Measurements from ENCODE around the gene CD1C.
"Not testable (repeated sequence)": the region's sequence is repeated elsewhere in the genome, so short reads cannot be mapped to it uniquely, and the experiment has no call there.

The CD1C gene

DNA sequence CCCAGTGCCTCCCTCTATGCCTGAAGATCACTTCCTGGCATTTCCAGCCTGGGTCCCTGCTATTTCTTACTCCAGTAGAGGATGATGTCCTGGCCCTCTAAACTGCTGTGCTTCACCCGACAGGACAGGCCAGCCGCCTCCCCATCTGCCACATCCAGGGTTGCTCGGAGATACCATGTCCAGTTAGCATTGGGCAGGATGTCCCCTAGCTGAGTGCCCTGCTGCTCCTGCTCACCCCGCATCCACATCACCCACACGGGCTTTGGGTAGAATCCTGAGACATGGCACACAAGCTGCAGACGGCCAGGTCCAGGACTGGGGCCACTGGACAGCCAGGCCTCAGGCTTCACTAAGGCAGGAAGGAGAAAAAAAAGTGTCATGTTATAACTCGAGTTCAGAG lies 39.6 kb downstream of the CD1C start:
- DNase-seq, result no peak

DNA sequence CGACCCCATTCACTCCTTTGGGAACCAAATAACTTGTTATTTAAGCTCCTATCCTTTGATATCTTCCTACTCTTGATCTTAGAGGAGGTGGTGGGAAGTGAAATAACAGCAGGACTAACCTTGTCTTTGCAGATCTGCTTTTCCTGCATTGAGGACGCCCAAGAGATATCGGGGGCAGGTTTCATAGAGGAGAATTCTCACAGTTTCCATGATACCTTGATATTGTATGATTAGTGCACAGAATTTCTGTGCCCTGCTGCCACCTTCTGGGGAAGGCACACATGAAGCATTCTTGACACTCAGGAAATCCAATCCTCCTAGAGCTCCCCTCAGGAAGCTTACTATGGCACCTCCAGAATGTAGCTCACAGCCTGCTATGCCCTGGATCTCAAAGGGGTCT lies 40.0 kb downstream of the CD1C start:
- peak; percentile 37 for DNase-seq

DNA sequence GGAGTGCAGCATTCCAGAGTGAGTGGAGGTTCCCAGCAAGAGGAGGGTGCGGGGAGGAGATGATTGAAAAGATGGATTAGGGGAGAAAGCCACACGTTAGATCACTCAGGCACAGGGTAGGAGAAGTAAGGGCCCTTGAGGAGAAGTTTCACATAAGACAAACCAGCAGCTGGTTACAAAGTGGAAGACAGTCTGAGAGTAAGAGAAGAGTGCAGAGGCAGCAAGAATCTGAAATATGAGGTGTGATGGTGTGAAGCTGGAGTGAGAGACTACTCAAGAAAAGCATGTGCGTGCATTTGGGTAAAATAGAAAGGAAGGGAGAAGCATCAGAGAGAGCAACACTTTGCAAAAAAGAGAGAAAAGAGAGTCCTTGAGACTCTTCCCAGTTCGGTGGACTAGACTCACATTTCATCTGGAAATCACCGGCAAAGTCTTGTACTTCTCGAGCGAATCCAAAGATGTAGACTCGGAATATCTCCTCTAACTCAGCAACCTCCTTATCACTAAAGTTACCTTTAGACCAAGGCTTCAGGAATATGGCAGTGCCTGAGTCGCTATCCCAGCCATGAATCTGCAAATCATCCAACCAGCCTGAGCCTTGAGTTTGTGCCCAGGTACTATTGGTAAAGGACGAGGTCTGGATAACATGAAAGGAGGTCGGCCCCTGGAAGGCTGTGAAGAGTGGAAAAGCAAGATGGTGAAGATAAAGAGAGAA lies 40.8 kb downstream of the CD1C start:
- DNase-seq, result no peak

DNA sequence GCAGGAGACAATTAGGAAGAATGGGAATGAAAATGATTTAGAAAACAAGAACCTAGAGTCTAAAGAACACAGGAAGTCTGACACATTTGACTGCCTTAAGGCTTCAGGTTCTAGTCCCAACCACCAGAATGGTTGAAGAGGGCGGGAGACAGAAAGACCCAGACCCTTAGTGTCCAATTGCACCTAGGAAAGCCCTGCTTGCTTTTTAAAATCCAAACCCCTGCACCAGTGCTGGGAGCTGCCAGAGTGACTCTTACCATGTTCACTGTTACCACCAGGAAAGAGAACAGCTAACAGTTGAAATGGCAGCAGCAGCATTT lies 41.3 kb downstream of the CD1C start:
- no peak for DNase-seq

DNA sequence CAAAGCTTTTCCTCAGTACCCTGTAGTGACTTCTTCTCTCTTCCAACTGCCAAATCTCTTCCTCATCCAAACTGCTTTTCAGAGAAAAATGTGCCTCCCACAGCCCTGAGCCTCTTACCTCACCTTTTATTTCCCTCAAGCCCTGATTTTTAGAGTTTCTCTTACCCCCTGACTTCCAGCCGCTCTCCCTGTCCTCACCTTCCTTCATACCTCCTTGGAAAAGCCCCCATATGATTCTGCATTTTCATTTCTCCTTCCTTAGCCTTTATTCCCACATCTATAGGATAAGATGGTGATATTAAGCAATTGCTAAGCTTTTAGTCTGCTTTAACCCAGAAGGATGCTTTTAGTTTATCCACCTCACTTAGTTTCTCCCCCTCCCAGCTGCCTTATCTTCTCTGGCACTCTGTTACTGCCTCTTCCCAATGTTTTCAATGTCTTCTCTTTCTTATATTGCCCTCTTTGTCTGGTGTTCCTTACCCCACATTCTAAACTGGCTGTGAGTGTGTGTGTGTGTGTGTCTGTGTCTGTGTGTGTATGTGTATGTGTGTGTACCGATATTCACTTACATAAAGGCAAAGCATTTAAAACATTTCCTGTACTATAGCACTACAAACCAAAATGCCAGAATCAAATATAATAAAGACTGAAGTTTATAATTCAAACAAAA lies 41.9 kb downstream of the CD1C start, which contains the start of gene CD1B:
CD1B (minus strand) TSS at position 51 of the 670 bp plus-strand sequence. CDS start 108 bp downstream, outside the sequence.
- no peak for DNase-seq

DNA sequence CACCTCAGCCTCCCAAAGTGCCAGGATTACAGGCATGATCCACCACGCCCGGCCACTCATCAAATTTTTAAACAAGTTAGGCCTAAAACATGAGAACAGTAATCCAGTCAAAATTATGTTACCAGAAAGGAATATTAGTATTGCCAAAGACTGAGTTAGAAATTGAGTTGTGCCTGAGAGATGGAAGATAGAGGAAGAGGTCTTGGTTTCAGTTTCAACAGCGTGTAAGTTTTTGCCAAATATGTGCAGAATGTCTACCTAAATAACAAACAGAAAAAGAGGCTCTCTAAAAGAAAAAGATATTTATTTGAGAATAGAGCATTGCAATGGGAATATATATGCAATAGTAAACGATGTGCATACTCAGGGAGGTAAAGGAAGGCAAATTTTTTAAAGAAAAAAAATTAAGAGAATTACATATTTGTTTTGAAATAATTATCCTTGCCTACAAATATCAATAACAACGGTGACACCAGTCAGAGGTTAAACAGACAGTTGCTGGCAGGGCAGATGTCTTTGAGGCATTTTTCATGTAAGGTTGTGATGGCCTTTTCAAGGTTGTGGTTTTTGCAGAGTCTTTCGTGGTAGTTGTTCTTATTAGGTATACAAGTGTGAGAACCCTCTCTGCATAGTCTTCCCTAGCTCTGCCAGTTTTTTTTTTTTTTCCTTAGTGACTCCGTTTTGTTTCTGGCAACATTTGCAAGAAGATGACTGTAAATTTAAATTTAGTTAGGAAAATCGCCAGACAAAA lies 43.9 kb downstream of the CD1C start:
- no peak for DNase-seq

DNA sequence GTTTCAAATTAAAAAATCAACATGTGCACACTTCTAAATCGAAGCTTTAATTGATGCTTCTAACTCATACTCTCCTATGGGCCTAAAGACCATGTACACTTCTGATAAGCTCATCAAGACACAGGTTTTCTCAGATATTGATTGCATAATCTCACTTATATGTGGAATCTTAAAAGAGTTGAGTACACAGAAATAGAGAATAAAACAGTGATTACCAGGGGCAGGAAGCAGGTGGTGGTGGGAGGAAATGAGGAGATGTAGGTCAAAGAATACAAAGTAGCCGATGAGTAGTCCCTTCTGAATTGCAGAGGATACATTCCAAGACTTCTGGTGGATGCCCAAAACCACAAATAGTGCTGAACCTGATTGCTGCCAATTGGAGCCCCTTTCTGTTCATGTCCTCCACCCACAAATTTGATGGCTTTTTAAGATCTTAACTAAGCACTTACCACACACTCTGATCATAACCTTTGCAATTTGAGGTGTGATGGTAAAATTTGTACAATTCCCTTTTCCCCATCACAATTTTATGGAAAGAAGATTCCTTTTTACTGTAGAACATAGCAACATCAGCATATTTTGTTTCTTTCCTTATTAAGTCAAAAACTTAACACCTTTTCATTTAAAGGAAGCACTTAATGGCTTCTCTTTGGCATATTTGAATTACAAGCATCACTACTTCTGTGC lies 44.9 kb downstream of the CD1C start:
- DNase-seq, result no peak

DNA sequence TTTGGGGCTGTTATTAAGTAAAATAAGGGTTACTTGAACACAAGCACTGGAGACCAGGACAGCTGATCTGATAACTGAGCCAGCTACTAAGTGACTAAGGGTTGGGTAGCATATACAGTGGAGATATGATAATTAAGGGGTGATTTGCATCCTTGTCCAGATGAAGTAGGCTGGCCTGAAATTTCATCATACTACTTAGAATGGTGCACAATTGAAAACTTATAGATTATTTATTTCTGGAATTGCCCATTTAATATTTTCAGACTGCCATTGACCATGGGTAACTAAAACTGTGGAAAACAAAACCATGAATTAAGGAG lies 45.5 kb downstream of the CD1C start:
- DNase-seq, result no peak

DNA sequence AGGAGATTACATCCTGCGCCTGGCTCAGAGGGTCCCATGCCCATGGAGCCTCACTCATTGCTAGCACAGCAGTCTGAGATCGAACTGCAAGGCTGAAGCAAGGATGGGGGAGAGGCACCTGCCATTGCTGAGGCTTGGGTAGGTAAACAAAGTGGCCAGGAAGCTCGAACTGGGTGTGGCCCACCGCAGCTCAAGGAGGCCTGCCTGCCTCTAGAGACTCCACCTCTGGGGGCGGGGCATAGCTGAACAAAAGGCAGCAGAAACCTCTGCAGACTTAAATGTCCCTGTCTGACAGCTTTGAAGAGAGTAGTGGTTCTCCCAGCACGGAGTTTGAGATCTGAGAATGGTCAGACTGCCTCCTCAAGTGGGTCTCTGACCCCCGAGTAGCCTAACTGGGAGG lies 46.7 kb downstream of the CD1C start:
- not testable (repeated sequence) for DNase-seq
